Esophagus muscularis mucosa (tissue), 4 donors: ENCODE data around the gene NPEPPS. TPM values are rescaled to one million over a fixed set of nuclear protein-coding genes. Genes with fewer than 3 reads are reported as not detected.
"Not testable (repeated sequence)": the region's sequence is repeated elsewhere in the genome, so short reads cannot be mapped to it uniquely, and the experiment has no call there.

Experiments
- DNase-seq: peaks from one replicate; pipeline ENCODE4 v3.0.0-alpha.2; 2017; ENCODE audit errors: extremely low spot score
- H3K27ac ChIP-seq, 4 donors: fragments of 200-600 bp; sonication (generic); replicated peaks in 1 of 4; 1 replicate in 3 of 4; 2 replicates in 1 of 4; pipeline ENCODE4 v1.5.1; 2016 to 2019; ENCODE audit warnings: mild to moderate bottlenecking in 1 of 4
- H3K27me3 ChIP-seq, 4 donors: fragments of 200-600 bp; sonication (generic); one replicate each; pipeline versions ENCODE4 v1.5.1 to v1.6.0; 2016 to 2019
- H3K36me3 ChIP-seq, 4 donors: fragments of 200-600 bp; sonication (generic); one replicate each; pipeline ENCODE4 v1.5.1; 2016 to 2019
- H3K4me1 ChIP-seq, 4 donors: fragments of 200-600 bp; sonication (generic); one replicate each; pipeline ENCODE4 v1.5.1; 2016 to 2019
- H3K4me3 ChIP-seq, 4 donors: fragments of 200-600 bp; sonication (generic); 1 replicate in 2 of 4; 2 replicates in 2 of 4; pipeline ENCODE4 v1.5.1; 2016 to 2019; ENCODE audit warnings: mild to moderate bottlenecking in 4 of 4, moderate library complexity in 1 of 4
- H3K9me3 ChIP-seq, 4 donors: fragments of 200-600 bp; sonication (generic); 1 replicate in 3 of 4; 2 replicates in 1 of 4; pipeline ENCODE4 v1.5.1; 2016 to 2019
- WGBS: methylation state at CpG from one replicate; pipeline ENCODE4 v1.1.5; 2018; 5-methylcytosine and 5-hydroxymethylcytosine counted together
- intact Hi-C: fragments of 100-400 bp; cut with DNase I; formaldehyde crosslinking; loops from one replicate; pipeline ENCODE4 v1.15.1; 2023
- total RNA-seq, 4 donors: library from RNA; depleted of rRNA; stranded (reverse); fragments of >200 nt; gene quantifications; one replicate each; pipeline versions ENCODE4 v1.1.0 to v1.2.1, GENCODE V29; 2016

The NPEPPS gene
- total RNA-seq, 4 donors from 2014 or later, result 73.7 to 120 (median 86.5) TPM

GRCh38 chr17:47519365-47519764 is 11.5 kb upstream of the NPEPPS start:
- H3K27ac ChIP-seq, DNase-seq, intact Hi-C loops, H3K36me3 ChIP-seq, H3K4me1 ChIP-seq, H3K27me3 ChIP-seq, H3K4me3 ChIP-seq, H3K9me3 ChIP-seq: not testable (repeated sequence)

GRCh38 chr17:47520279-47520678 is 10.6 kb upstream of the NPEPPS start:
- H3K4me3 ChIP-seq, intact Hi-C loops, H3K36me3 ChIP-seq, H3K27me3 ChIP-seq, H3K27ac ChIP-seq, H3K4me1 ChIP-seq, DNase-seq, H3K9me3 ChIP-seq: not testable (repeated sequence)
- 68% methylated on average over 4 of the region's 4 CpGs for WGBS

GRCh38 chr17:47521434-47521833 is 9.5 kb upstream of the NPEPPS start:
- H3K4me3 ChIP-seq, H3K4me1 ChIP-seq, intact Hi-C loops, H3K27me3 ChIP-seq, H3K36me3 ChIP-seq, DNase-seq, H3K27ac ChIP-seq, H3K9me3 ChIP-seq: not testable (repeated sequence)
- 92% methylated on average over 1 of the region's 1 CpG for WGBS

- H3K36me3 ChIP-seq, H3K27ac ChIP-seq, H3K4me3 ChIP-seq, intact Hi-C loops, DNase-seq, H3K9me3 ChIP-seq, H3K4me1 ChIP-seq, H3K27me3 ChIP-seq: not testable (repeated sequence)
Observed at GRCh38 chr17:47522341-47522740, 8.6 kb upstream of the NPEPPS start.

GRCh38 chr17:47531233-47531820 is 419 bp downstream of the NPEPPS start:
- H3K9me3 ChIP-seq, DNase-seq, H3K36me3 ChIP-seq, intact Hi-C loops, H3K27me3 ChIP-seq: not testable (repeated sequence)
- H3K4me1 ChIP-seq, result peaks cover 13 to 28% (median 21%) of the 10 kb centered on the region in 4 donors
- H3K4me3 ChIP-seq, result peak overlapping the region; percentile 69 to 79 (median 74)
- no CpG with 5 or more reads among the region's 61 CpGs for WGBS
- H3K27ac ChIP-seq, result peak overlapping the region; percentile 93 to 94 (median 94)

- H3K4me1 ChIP-seq, result peaks cover under 1 to 28% (median 19%) of the 10 kb centered on the region in 4 donors
- DNase-seq, H3K4me3 ChIP-seq, H3K9me3 ChIP-seq, H3K27me3 ChIP-seq, H3K27ac ChIP-seq, H3K36me3 ChIP-seq, intact Hi-C loops: not testable (repeated sequence)
- WGBS, result 80% methylated on average over 3 of the region's 3 CpGs
Observed at GRCh38 chr17:47539085-47539484, 8.2 kb downstream of the NPEPPS start.

- H3K36me3 ChIP-seq, H3K27ac ChIP-seq, DNase-seq, intact Hi-C loops, H3K4me3 ChIP-seq, H3K27me3 ChIP-seq, H3K9me3 ChIP-seq: not testable (repeated sequence)
- H3K4me1 ChIP-seq, result peaks cover 0 to 24% (median 15%) of the 10 kb centered on the region in 4 donors
- WGBS, result 93% methylated on average over 2 of the region's 2 CpGs
Observed at GRCh38 chr17:47541676-47542075, 10.8 kb downstream of the NPEPPS start.

GRCh38 chr17:47544327-47544726 is 13.4 kb downstream of the NPEPPS start:
- 97% methylated on average over 6 of the region's 6 CpGs for WGBS
- DNase-seq, intact Hi-C loops, H3K27ac ChIP-seq, H3K4me3 ChIP-seq, H3K9me3 ChIP-seq, H3K27me3 ChIP-seq: not testable (repeated sequence)
- peaks cover 0 to 19% (median 14%) of the 10 kb centered on the region in 4 donors for H3K36me3 ChIP-seq
- peaks cover 0 to 15% (median 6%) of the 10 kb centered on the region in 4 donors for H3K4me1 ChIP-seq

GRCh38 chr17:47554733-47555132 is 23.8 kb downstream of the NPEPPS start:
- DNase-seq, H3K4me3 ChIP-seq, H3K27ac ChIP-seq, H3K4me1 ChIP-seq, H3K9me3 ChIP-seq, intact Hi-C loops, H3K27me3 ChIP-seq: not testable (repeated sequence)
- H3K36me3 ChIP-seq, result peaks cover 0 to 24% (median 4%) of the 10 kb centered on the region in 4 donors
- 80% methylated on average over 4 of the region's 4 CpGs for WGBS

GRCh38 chr17:47556108-47556507 is 25.2 kb downstream of the NPEPPS start:
- intact Hi-C loops, H3K4me3 ChIP-seq, DNase-seq, H3K27me3 ChIP-seq, H3K9me3 ChIP-seq, H3K27ac ChIP-seq: not testable (repeated sequence)
- WGBS, result 100% methylated on average over 3 of the region's 3 CpGs
- H3K36me3 ChIP-seq, result peaks cover 0 to 19% (median 3%) of the 10 kb centered on the region in 4 donors
- peaks cover 4 to 21% (median 10%) of the 10 kb centered on the region in 4 donors for H3K4me1 ChIP-seq

GRCh38 chr17:47560517-47561043 is 29.7 kb downstream of the NPEPPS start:
- H3K27me3 ChIP-seq, DNase-seq, intact Hi-C loops, H3K27ac ChIP-seq, H3K4me3 ChIP-seq, H3K9me3 ChIP-seq: not testable (repeated sequence)
- peaks cover 0 to 26% (median 11%) of the 10 kb centered on the region in 4 donors for H3K4me1 ChIP-seq
- peaks cover 0 to 16% (median 3%) of the 10 kb centered on the region in 4 donors for H3K36me3 ChIP-seq

- H3K27me3 ChIP-seq, intact Hi-C loops, H3K27ac ChIP-seq, H3K4me3 ChIP-seq, DNase-seq, H3K9me3 ChIP-seq: not testable (repeated sequence)
- H3K36me3 ChIP-seq, result peaks cover 0 to 10% (median 3%) of the 10 kb centered on the region in 4 donors
- peaks cover 0 to 26% (median 11%) of the 10 kb centered on the region in 4 donors for H3K4me1 ChIP-seq
- WGBS, result 67% methylated on average over 1 of the region's 5 CpGs
Observed at GRCh38 chr17:47561698-47562405, 30.9 kb downstream of the NPEPPS start.

- H3K27me3 ChIP-seq, DNase-seq, H3K4me3 ChIP-seq, intact Hi-C loops, H3K27ac ChIP-seq, H3K9me3 ChIP-seq: not testable (repeated sequence)
- H3K36me3 ChIP-seq, result peaks cover 0 to 10% (median 3%) of the 10 kb centered on the region in 4 donors
- peaks cover 0 to 29% (median 11%) of the 10 kb centered on the region in 4 donors for H3K4me1 ChIP-seq
Observed at GRCh38 chr17:47562406-47562705, 31.4 kb downstream of the NPEPPS start.
